ENCODE data around the gene PRDM10.

PRDM10 gene

DNA sequence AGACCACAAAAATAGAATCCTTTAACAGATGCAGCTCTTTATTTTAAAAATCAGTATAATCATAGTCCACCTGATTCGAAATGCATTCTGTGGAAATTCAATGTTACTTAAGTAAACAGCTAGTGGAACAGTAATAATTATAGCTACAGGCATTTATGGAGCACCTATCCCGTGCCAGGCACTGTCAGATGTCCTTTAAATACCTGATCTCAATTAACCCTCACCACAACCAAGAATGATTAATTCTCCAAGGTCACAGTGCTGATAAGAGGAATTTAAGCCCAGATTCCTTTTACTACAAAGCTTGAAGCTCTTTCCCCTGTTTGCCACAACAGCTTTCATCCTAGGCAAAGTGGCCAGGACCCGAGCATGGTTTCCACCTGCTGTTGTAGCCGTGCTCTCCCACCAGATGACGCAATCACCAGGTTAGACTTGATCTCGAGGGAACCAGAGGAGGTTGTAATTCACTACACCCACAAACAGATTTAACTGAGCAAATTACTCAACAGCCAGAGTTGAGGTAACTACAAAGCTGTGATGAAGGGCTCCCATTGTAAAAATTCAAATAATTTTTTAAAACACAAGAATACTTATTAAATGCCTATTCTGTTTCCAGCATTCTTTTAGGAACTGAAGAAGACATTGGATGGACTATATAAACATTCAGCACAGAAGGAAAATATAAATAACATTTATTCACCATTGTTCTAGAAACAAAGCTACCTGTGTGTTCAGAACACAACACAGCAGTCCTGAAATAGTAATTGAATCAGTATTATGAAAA is 10.3 kb downstream of the PRDM10 start:
- H3K36me3 ChIP-seq (ENCODE audit: insufficient read depth, low read length), result no peaks in the 10 kb centered on the region
- H3K4me1 ChIP-seq (ENCODE audit: insufficient read depth, low read length), result peaks cover 22% of the 10 kb centered on the region
- no peak overlapping the region for H3K9ac ChIP-seq (ENCODE audit: low read length)
- no peak overlapping the region for H3K27ac ChIP-seq (ENCODE audit: low read depth, low read length)
- no peaks in the 10 kb centered on the region for H3K27me3 ChIP-seq (ENCODE audit: control insufficient read depth in 1 of 2, insufficient read depth in 2 of 2, low read length in 2 of 2)
- H3K9me3 ChIP-seq (ENCODE audit: low read length), result no peaks in the 10 kb centered on the region
- no peak overlapping the region for H3K4me3 ChIP-seq (ENCODE audit: low read depth in 1 of 2, low read length in 2 of 2)

- no peaks in the 10 kb centered on the region for H3K36me3 ChIP-seq (ENCODE audit: insufficient read depth, low read length)
- no peaks in the 10 kb centered on the region for H3K27me3 ChIP-seq (ENCODE audit: control insufficient read depth in 1 of 2, insufficient read depth in 2 of 2, low read length in 2 of 2)
- no peak overlapping the region for H3K9ac ChIP-seq (ENCODE audit: low read length)
- H3K4me3 ChIP-seq (ENCODE audit: low read depth in 1 of 2, low read length in 2 of 2), result no peak overlapping the region
- H3K9me3 ChIP-seq (ENCODE audit: low read length), result no peaks in the 10 kb centered on the region
- no peaks in the 10 kb centered on the region for H3K4me1 ChIP-seq (ENCODE audit: insufficient read depth, low read length)
- no peak overlapping the region for H3K27ac ChIP-seq (ENCODE audit: low read depth, low read length)
Observed at GRCh38 chr11:129989149-129989813, 13.4 kb downstream of the PRDM10 start.

DNA sequence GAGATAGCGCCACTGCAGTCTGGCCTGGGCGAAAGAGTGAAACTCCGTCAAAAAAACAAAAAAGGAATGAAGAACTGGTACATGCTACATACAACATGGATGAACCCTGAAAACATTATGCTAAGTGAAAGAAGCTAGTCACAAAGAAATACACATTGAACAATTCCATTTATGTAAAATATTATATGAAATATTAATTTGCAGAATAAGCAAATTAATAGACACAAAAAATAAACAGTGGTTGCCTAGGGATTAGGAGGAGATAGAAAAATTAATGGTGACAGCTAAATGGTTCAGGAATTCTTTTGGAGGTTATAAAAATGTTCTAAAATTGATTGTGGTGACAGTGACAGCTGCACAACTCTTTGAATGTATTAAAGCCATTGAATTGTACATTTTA is 14.7 kb downstream of the PRDM10 start:
- Histone ChIP-seq H3K4me3 (ENCODE audit: low read depth in 1 of 2, low read length in 2 of 2) (no peak overlapping the region), H3K4me1 (ENCODE audit: insufficient read depth, low read length) (no peaks in the 10 kb centered on the region), H3K36me3 (ENCODE audit: insufficient read depth, low read length) (no peaks in the 10 kb centered on the region), H3K9ac (ENCODE audit: low read length) (no peak overlapping the region), H3K27me3 (ENCODE audit: control insufficient read depth in 1 of 2, insufficient read depth in 2 of 2, low read length in 2 of 2) (no peaks in the 10 kb centered on the region), H3K9me3 (ENCODE audit: low read length) (no peaks in the 10 kb centered on the region), H3K27ac (ENCODE audit: low read depth, low read length) (no peak overlapping the region)

- Histone ChIP-seq H3K27ac (ENCODE audit: low read depth, low read length) (no peak overlapping the region), H3K36me3 (ENCODE audit: insufficient read depth, low read length) (no peaks in the 10 kb centered on the region), H3K9me3 (ENCODE audit: low read length) (no peaks in the 10 kb centered on the region), H3K4me3 (ENCODE audit: low read depth in 1 of 2, low read length in 2 of 2) (no peak overlapping the region), H3K4me1 (ENCODE audit: insufficient read depth, low read length) (no peaks in the 10 kb centered on the region), H3K27me3 (ENCODE audit: control insufficient read depth in 1 of 2, insufficient read depth in 2 of 2, low read length in 2 of 2) (no peaks in the 10 kb centered on the region), H3K9ac (ENCODE audit: low read length) (no peak overlapping the region)
Observed at GRCh38 chr11:129985823-129986222, 16.8 kb downstream of the PRDM10 start.

- Histone ChIP-seq H3K36me3 (ENCODE audit: insufficient read depth, low read length) (no peaks in the 10 kb centered on the region), H3K9me3 (ENCODE audit: low read length) (no peaks in the 10 kb centered on the region), H3K27me3 (ENCODE audit: control insufficient read depth in 1 of 2, insufficient read depth in 2 of 2, low read length in 2 of 2) (no peaks in the 10 kb centered on the region), H3K9ac (ENCODE audit: low read length) (no peak overlapping the region), H3K4me1 (ENCODE audit: insufficient read depth, low read length) (no peaks in the 10 kb centered on the region), H3K27ac (ENCODE audit: low read depth, low read length) (no peak overlapping the region), H3K4me3 (ENCODE audit: low read depth in 1 of 2, low read length in 2 of 2) (no peak overlapping the region)
Observed at GRCh38 chr11:129980086-129980485, 22.5 kb downstream of the PRDM10 start.

GRCh38 chr11:129979046-129979605 is 23.5 kb downstream of the PRDM10 start:
- Histone ChIP-seq H3K4me1 (ENCODE audit: insufficient read depth, low read length) (no peaks in the 10 kb centered on the region), H3K27me3 (ENCODE audit: control insufficient read depth in 1 of 2, insufficient read depth in 2 of 2, low read length in 2 of 2) (no peaks in the 10 kb centered on the region), H3K9ac (ENCODE audit: low read length) (no peak overlapping the region), H3K27ac (ENCODE audit: low read depth, low read length) (no peak overlapping the region), H3K9me3 (ENCODE audit: low read length) (no peaks in the 10 kb centered on the region), H3K36me3 (ENCODE audit: insufficient read depth, low read length) (no peaks in the 10 kb centered on the region), H3K4me3 (ENCODE audit: low read depth in 1 of 2, low read length in 2 of 2) (no peak overlapping the region)

DNA sequence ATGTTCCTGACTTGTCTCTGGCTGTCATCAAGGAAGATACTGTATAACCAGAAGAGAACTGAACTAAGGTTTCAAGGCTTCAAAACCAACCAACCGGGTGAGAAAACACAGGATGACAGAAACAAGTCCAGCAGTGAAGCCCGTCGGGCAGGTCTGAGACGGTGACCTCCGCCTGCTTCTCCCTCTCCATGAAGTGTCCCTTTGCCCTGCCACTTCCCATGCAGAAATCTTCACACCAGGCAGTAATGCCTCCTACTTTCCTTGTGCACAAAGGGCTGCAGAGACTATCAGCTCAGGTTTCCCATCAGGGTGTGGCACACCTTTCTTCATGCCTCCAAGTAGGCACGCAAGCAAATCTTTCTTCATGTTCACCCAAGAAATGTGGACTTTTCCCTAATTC is 24.2 kb downstream of the PRDM10 start:
- Histone ChIP-seq H3K9ac (ENCODE audit: low read length) (no peak overlapping the region), H3K4me3 (ENCODE audit: low read depth in 1 of 2, low read length in 2 of 2) (no peak overlapping the region), H3K4me1 (ENCODE audit: insufficient read depth, low read length) (peaks cover 6% of the 10 kb centered on the region), H3K27me3 (ENCODE audit: control insufficient read depth in 1 of 2, insufficient read depth in 2 of 2, low read length in 2 of 2) (no peaks in the 10 kb centered on the region), H3K27ac (ENCODE audit: low read depth, low read length) (no peak overlapping the region), H3K9me3 (ENCODE audit: low read length) (no peaks in the 10 kb centered on the region), H3K36me3 (ENCODE audit: insufficient read depth, low read length) (no peaks in the 10 kb centered on the region)

DNA sequence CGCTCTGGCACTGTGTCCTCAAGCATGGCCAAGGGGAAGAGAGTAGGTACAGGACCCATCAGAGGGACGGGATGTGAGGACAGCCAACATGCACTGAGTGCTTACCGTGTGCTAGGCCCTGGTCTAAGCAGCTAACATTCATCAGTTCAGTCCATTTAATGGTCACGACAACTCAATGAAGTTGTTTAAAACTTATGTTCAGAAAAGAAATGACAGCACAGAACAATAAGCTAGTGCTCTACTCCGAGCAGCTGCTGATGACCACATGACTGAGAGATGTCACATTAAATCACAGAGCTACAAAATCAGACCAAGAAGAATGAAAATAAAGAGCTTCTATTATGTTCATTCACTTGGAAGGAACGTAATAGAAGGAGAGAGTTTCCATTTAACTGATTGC is 26.3 kb downstream of the PRDM10 start:
- H3K9me3 ChIP-seq (ENCODE audit: low read length), result no peaks in the 10 kb centered on the region
- no peak overlapping the region for H3K9ac ChIP-seq (ENCODE audit: low read length)
- H3K4me3 ChIP-seq (ENCODE audit: low read depth in 1 of 2, low read length in 2 of 2), result no peak overlapping the region
- H3K27me3 ChIP-seq (ENCODE audit: control insufficient read depth in 1 of 2, insufficient read depth in 2 of 2, low read length in 2 of 2), result no peaks in the 10 kb centered on the region
- peaks cover 6% of the 10 kb centered on the region for H3K4me1 ChIP-seq (ENCODE audit: insufficient read depth, low read length)
- no peaks in the 10 kb centered on the region for H3K36me3 ChIP-seq (ENCODE audit: insufficient read depth, low read length)
- H3K27ac ChIP-seq (ENCODE audit: low read depth, low read length), result no peak overlapping the region

GRCh38 chr11:129975543-129975942 is 27.1 kb downstream of the PRDM10 start:
- no peaks in the 10 kb centered on the region for H3K9me3 ChIP-seq (ENCODE audit: low read length)
- H3K36me3 ChIP-seq (ENCODE audit: insufficient read depth, low read length), result no peaks in the 10 kb centered on the region
- no peak overlapping the region for H3K4me3 ChIP-seq (ENCODE audit: low read depth in 1 of 2, low read length in 2 of 2)
- no peak overlapping the region for H3K27ac ChIP-seq (ENCODE audit: low read depth, low read length)
- H3K27me3 ChIP-seq (ENCODE audit: control insufficient read depth in 1 of 2, insufficient read depth in 2 of 2, low read length in 2 of 2), result no peaks in the 10 kb centered on the region
- no peak overlapping the region for H3K9ac ChIP-seq (ENCODE audit: low read length)
- H3K4me1 ChIP-seq (ENCODE audit: insufficient read depth, low read length), result peaks cover 6% of the 10 kb centered on the region

DNA sequence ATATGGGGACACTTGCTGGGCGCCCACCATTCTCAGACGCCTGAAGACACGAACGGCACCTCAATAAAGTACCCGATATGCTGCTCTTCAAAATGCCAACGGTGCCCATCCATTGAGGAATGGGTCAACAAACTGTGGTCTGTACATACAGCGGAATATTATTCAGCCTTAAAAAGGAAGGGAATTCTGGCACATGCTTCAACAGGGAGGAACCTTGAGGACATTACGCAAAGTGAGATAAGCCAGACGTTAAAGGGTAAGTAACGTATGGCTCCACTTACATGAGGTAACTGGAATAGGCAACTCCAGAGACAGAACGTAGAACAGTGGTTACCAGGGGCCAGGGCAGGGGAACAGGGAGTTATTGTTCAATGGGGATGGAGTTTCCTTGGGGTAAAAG is 28.0 kb downstream of the PRDM10 start:
- Histone ChIP-seq H3K9ac (ENCODE audit: low read length) (no peak overlapping the region), H3K36me3 (ENCODE audit: insufficient read depth, low read length) (no peaks in the 10 kb centered on the region), H3K4me1 (ENCODE audit: insufficient read depth, low read length) (peaks cover 6% of the 10 kb centered on the region), H3K27ac (ENCODE audit: low read depth, low read length) (no peak overlapping the region), H3K9me3 (ENCODE audit: low read length) (no peaks in the 10 kb centered on the region), H3K27me3 (ENCODE audit: control insufficient read depth in 1 of 2, insufficient read depth in 2 of 2, low read length in 2 of 2) (no peaks in the 10 kb centered on the region), H3K4me3 (ENCODE audit: low read depth in 1 of 2, low read length in 2 of 2) (no peak overlapping the region)

GRCh38 chr11:129974237-129974636 is 28.4 kb downstream of the PRDM10 start:
- Histone ChIP-seq H3K27me3 (ENCODE audit: control insufficient read depth in 1 of 2, insufficient read depth in 2 of 2, low read length in 2 of 2) (no peaks in the 10 kb centered on the region), H3K4me1 (ENCODE audit: insufficient read depth, low read length) (peaks cover 6% of the 10 kb centered on the region), H3K36me3 (ENCODE audit: insufficient read depth, low read length) (no peaks in the 10 kb centered on the region), H3K9ac (ENCODE audit: low read length) (no peak overlapping the region), H3K27ac (ENCODE audit: low read depth, low read length) (no peak overlapping the region), H3K9me3 (ENCODE audit: low read length) (no peaks in the 10 kb centered on the region), H3K4me3 (ENCODE audit: low read depth in 1 of 2, low read length in 2 of 2) (no peak overlapping the region)

All from muscle layer of colon (tissue), 2 donors.